ENCODE results near the gene ZIM2.
"Not testable (repeated sequence)": the region's sequence is repeated elsewhere in the genome, so short reads cannot be mapped to it uniquely, and the experiment has no call there.

ZIM2 gene

DNA sequence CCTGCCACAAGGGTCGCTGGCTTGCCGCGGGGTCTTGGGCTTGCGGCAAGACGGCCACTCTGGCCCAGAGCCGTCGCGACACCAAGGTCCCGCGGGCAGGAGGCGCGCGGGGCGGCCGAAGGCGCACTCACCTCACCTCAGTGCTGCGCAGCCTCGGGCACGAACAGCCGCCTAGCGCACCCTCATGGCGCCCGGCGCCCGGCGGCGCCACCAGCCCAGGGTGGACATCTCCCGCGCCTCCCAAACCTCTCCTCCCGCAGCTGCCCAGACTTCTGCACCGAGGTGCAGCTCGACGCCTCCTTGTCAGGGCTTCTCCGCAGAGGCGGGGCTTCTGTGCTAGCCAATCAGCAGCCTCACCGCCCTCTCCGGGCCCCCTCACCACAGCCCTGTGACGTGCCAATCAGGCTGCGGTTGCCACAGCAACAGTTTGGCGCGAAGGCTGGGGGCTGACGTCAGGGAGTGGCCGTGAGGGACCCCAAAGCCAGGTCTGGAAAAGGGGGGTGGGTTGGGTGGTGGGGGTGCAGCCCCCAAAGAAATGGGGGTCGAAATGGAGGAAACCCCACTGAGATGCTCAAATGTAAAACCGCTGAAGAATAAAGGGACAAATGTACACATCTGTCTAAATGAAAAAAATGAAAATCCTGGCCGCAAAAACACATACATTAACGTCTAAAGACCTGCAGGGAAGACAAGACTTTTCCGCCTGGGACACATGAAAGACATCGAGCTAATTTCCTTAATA lies at the start of gene ZIM2, which contains the start of gene PEG3:
Gene ZIM2 (minus strand): TSS at position 276 of the 742 bp plus-strand sequence. CDS start 16,449 bp downstream, outside the sequence.
Gene PEG3 (minus strand): TSS at position 276 of the 742 bp plus-strand sequence. CDS start 16,071 bp downstream, outside the sequence.
- DNase-seq = no peak

GRCh38 chr19:56885173-56885985 lies 44.9 kb upstream of the ZIM2 start:
- no peak for DNase-seq

GRCh38 chr19:56884441-56884840 lies 43.9 kb upstream of the ZIM2 start:
- no peak for DNase-seq

DNA sequence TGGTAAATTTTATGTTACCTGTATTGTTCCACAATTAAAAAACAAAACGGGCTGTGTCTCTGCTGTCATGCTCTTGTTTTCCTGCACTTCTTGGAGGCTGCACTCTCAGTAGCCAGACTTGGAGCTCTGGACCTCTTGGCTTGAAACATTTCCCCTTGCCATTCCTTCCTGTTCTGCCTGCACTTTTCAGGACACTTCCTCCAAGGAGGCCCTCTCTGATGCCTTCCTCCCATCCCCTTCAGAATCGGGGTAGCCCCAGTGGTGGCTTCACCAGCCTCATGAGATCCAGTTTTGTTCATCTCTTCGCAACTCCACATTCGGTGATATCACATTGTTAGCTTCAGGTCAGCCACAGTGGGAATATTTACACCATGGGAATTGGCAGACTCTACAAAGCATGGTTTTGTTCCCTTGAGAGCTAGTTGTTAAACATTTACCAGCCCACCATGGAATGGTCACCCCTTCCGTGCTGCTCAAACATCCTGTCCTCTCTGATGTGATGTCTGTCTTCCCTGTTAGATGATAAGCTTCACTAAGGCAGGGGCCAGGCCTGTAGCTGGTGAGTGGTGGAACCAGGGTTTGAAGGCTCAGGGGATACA lies 40.2 kb upstream of the ZIM2 start:
- no peak for DNase-seq

GRCh38 chr19:56877069-56877715 lies 36.7 kb upstream of the ZIM2 start:
- no peak for DNase-seq

- no peak for DNase-seq
Observed at GRCh38 chr19:56875717-56876116, 35.2 kb upstream of the ZIM2 start.

DNA sequence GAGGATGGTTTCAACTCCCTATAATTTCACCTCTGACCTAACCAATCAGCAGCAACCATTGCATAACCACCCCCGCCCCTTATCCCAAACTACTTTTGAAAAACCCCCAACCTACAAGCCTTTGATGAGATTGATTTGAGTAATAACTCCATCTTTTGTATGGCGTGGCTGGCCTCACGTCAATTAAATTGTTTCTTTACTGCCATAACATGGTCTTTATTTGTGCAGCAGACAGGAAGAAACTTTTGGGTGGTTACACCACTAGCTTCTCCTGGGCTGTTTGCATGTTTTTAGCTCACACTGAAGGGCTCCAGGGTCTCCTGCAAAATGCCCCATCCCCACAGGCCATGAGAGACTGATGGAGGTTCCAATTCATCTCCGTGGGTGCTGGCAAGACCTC lies 34.0 kb upstream of the ZIM2 start:
- no peak for DNase-seq

DNA sequence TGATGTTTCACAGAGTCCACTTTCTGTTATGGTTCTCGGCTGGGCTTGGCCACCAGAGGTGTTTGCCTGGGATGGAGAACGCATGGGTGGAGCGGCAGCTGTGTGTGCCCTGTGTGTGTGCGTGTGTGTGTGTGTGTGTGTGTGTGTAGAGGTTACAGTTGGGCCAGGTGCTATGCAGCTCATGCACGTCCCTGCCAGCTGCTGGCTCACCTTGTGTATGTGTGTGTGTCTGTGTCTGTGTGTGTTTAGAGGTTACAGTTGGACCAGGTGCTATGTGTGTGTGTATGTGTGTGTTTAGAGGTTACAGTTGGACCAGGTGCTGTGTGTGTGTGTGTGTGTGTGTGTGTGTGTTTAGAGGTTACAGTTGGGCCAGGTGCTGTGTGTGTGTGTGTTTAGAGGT lies 33.0 kb upstream of the ZIM2 start:
- DNase-seq = no peak

DNA sequence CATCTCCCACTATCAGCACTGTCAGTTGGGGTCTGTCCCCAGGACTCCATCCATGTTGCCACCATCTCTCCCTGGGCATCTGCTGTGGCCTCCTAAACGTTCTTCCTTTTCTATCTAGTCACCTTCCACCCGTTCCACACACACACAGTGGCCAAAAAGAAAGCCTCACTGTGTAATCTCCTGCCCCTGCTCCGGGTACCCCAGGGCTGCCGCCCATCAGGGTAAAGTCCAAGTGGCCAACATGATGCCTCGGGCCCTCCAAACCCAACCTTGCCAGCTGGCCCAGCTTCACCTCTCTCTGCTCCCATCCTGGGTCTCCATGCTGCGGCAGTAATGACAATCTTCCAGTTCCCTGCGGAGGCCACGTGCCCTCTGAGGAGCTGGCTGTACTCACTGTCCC lies 29.4 kb upstream of the ZIM2 start:
- no peak for DNase-seq

DNA sequence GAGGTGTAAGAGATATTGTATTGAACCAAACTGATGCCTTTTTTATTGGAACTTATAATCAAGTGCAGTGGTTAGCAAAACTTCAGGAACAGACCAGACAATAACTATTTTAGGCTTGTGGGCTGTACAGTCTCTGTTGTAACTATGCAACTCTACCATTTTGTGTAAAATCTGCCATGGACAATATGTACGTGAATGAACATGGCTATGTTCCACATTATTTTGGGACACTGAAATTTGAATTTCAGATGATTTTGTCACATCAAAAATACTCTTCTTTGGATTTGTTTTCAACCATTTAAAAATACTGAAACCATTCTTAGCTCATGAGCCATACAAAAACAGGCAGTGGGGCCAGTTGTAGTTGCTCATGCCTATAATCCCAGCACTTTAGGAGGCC lies 27.9 kb upstream of the ZIM2 start:
- DNase-seq = no peak

DNA sequence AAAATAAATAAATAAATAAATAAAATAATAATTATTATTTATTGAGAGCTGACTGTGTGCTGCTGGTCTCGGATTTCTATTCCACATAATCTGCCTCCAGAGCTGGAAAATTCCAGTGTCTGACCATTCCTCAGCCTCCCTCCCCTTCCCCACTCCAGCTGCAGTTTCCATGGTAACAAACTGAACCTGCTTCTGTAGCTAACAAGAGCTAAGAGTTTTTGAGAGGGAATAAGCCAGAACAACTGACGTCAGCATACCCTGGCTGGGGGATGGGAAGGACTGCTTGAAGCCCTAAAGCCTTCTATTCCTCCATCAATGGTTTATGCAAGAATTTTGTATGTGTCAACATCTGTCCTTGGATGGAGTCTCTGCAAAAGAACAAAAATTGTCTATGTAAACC lies 26.0 kb upstream of the ZIM2 start:
- no peak for DNase-seq

GRCh38 chr19:56864443-56865125 lies 24.1 kb upstream of the ZIM2 start:
- DNase-seq = no peak

DNA sequence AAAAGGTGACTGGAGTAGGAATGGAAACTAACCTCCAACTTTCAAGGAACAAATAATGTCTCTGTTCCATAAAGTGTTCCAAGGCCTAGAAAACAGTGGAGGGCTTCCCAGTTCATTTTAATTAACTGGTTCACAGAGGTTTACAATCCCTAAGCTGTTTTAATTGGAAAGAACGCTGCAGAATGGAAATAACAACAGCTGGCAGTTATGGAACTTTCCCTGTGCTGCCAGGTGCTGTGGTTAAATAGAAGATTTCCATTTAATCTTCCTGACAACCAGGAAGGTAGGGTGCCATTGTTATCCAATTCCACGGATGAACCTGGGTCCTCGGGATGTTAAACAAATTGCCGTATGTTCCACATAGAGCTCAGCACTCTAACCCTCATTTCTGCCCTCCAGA lies 22.2 kb upstream of the ZIM2 start:
- DNase-seq = no peak

- not testable (repeated sequence) for DNase-seq
Observed at GRCh38 chr19:56860409-56860808, 19.9 kb upstream of the ZIM2 start.

DNA sequence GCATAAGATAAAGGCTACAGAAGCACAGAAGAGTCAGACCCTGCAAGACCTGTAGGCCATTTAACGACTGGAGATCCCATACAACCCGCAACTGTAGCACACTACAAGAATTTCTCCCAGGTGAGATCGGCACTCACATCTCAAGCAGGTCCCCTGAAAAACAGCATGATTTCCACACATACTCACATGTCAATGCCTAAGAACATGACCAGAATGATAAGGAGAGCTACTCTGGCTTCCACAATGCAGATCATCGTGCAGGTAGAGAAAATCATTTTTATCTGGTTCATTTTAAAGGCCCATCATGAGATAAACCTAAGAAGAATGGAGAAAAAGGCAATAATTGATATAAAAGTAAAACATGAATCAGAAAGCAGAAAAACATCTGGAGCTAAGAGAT lies 17.5 kb upstream of the ZIM2 start:
- DNase-seq = no peak

DNA sequence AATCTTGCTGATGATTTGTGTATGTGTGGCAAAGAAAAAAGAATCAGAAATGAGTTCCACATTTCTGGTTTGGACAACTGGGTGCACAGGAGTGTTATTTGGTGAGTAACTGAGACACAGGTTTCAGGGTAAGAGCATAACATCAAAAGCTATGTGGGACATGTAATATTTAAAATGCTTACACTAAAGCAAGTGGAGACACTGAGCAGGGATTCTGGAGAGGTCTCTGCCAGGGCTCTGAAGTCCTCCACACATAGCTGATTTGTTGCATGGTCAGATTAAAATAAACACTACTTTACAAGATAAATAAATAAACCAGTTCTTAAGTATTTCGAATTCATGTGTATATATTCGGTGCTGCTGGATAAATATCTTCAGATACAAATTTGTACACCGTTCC lies 16.3 kb upstream of the ZIM2 start:
- no peak for DNase-seq

- not testable (repeated sequence) for DNase-seq
Observed at GRCh38 chr19:56852361-56852760, 11.8 kb upstream of the ZIM2 start.

DNA sequence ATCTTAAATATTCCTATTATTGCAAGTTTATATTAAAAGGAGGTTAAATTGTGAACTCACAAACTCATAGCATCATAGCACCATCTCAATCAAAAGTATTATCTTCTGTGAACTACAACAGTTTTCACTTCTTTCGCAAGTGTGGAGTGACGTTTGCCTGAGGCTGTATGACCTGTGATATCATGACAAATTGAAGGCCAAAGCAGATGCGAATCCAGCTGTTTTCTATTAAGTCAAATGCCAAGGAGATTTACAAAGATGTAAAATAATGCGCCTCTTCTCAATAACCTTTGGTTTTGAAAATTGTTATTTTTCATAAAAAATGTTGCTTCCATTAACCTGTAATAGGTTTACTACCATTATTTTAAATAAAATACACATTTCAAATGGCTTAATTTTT lies 7.6 kb upstream of the ZIM2 start:
- no peak for DNase-seq

DNA sequence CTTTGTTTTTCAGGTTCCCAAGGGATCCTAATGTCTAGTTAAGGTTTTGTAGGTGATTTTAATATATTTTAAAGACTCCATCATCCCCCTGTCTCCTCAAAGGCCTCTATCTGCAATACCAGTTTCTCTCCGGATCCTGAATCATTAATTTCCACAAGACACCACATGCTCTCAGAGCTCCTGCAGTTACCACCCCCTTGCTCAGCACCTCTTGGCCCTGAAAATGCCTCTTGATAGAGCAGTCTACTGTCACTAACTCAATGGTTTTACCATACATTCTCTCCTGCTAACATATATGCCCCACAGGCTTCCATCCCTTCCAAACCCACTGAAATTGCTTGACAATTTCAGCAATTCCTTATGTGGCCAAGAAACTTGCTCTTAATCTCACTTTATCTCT lies 1.9 kb upstream of the ZIM2 start:
- no peak for DNase-seq

- DNase-seq = no peak
Observed at GRCh38 chr19:56841193-56841543, 642 bp upstream of the ZIM2 start.

GRCh38 chr19:56839652-56840450 lies 675 bp downstream of the ZIM2 start:
- DNase-seq = no peak
